Activated CD4-positive, CD25-positive, alpha-beta regulatory T cell (primary cell): ENCODE results near the gene LAMB2.
A peak's percentile ranks its signal among the peaks of the same experiment; 100 is the strongest.

Experiments
- DNase-seq, 4 experiments: peaks; one replicate each; lab custom pipeline; 2025; lab: John Stamatoyannopoulos, UW

LAMB2 gene

DNA sequence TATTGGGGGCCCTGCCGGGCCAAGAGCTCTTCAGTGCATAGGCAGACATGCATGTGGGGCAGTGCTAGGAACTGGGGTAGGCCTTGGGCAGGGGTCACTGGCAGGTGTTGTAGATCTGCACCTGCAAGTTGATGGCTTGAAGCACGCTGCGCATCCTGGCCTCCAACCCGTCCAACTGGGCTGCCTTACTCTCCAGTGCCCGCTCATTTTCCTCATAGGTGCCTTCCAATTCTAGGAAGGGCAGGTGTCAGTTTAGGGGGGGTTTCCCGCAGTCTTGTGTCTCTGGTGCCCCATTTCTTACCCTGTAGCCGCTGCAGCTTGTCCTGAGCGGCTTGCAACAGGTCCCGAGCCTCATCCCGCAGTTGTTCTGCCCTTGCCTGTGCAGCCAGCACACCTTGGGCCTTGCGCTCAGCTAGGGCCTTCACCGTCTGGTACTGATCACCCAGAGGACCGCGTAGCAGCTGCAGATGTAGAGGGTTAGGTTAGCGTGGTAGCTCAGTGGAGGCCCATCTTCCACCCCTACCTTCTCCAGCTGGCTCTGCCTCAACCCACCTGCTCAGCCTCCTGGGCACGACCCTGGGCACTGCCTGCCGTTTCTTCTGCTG is 11.6 kb downstream of the LAMB2 start:
- DNase-seq = no peak

DNA sequence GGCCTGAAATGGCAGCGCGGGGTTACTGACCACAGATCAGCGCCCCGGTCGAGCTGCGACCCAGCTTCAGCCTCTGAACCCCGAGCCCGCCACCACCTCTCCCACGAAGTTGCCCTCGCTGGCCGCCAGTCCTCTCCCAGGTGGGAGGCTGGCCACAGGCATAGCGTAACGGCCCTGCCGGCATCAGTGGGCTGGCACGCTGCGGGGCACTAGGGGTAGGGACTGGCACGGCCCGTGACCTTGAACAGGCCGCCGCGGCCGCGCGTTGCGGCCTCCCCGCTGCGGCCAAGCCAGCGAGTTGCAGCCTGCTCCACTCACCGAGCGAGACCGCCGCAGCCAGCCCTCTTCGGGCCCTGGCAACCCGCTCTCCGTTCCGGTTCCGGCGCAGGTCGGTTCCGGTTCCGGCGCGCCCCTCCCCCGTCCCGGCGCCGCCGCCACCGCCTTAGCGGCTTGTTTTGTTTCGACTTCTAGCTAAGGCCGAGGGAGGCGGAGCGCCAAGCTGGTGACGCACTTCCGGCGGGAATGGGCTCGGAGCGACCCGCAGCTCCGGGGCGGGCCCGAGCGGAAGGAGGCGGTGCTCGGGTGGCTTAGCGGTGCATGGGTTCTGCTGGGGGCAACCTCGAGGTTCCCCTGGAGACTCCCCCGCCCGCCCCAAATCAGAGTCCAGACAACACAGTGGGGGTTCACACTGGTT is 12.3 kb downstream of the LAMB2 start, which contains the start of gene USP19:
TSS of gene USP19 (minus strand) at position 386 of the 694 bp plus-strand sequence. CDS start 1,678 bp downstream, outside the sequence.
- DNase-seq = peak; percentile 83 to 91 (median 87)

DNA sequence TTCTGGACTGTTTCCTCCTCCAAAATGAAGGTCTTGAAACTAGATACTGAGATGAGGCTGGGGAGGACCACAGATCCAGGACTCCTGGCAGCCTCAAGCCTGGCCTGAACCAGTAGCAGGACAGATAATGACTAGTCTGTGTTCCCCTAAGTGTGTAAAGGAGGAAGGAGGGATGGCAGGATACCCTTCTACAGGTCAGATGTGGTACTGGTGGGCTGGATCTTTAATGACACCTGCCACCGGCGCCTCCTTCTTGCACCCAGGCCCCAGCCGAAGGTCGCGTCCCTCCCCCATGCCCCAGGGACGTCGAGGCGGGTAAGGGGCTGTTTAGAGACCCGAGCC is 12.8 kb downstream of the LAMB2 start:
- no peak for DNase-seq

DNA sequence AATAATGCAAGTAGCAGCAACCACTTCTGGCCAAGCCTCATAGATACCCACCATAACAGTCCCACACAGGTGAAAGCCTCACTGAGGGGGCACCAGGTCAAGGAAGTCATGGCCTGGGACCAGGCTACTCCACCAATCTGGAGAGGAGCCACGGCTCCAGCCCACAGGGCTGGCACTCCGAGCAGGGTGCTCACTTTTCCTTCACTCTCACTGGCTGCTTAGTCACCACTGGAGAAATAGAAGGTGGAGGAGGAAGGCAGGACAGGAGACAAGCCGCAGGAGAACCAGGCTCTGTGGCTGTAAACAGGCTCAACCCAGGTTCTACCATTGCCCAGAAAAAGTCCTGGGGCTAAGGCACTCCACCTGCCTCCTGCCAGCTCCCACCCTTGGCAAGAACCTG is 13.4 kb downstream of the LAMB2 start:
- DNase-seq = no peak

DNA sequence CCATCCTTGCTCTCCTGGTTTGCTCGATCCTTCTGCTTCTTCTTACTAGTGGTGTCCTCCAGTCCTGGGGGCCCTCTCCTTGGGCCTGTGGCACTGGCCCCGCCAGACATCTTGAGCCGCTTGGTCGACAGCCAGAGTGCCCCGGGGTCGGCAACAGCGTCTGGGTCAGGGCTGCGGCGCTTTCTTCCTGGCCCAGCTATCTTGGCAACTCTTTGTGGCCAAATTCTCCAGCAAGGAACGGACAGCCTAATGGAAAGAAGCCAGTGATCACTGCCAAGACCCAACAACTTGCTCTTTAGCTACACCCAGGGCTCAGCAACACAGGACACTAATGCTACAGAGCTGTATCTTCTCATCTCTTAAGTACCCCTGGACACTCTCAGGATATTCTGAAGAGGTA is 13.8 kb downstream of the LAMB2 start:
- DNase-seq = no peak

DNA sequence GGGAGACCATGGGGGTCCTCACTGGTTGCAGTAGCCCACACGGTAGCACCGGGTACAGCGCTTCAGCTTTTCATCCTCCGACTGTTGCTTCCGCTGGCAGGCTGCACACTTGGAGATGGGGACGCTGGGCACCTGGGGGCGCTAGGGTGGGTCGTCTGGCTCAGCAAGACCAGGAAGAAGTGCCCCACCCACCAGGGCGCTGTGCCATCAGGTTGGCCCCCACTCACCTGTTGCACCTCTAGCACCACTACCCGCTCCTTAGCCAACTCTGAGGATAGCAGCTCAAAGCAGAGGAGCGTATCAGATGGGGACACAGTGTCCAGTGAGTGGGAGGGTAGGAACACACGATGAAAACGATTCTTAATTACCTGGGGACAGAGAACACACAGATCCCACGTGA is 20.6 kb downstream of the LAMB2 start:
- DNase-seq = no peak

DNA sequence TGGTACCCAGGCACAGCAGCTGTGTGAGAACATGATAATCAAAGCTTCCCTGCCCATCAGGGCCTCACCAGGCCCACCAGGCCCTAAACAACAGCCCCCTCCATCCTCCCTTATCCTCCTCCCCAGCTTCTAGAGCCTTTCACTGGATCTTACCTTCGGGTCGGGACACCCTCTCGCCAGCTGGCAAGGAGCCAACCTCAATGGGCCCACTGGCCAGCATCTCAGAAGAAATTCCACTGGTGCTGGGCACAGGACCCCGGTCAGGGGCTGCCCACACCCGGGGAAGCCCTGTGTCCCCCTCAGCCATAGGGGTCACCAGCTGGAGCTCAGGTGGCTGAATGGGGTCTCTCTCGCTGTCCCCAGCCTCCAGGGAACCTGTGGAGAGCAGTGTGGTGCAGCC is 21.5 kb downstream of the LAMB2 start:
- no peak for DNase-seq

DNA sequence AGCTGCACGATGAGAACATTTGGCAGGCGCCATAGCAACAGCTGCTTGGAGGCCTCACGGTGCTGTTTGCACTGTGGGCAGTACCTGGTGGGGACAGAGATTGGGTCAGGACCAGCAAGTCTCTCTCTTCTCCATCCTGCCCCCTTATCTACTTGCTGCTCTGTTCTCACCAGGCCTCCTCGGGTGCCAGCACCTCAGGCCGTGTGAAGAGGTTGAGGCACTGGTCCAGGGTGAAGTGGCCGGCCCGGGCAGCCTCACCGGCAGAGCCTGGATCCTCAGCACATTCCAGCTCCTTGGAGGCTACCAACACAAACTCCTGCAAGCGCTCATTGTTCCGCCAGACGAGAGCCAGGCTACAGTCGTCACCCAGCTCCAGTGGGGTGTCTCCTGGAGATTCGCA is 22.1 kb downstream of the LAMB2 start:
- DNase-seq = no peak

DNA sequence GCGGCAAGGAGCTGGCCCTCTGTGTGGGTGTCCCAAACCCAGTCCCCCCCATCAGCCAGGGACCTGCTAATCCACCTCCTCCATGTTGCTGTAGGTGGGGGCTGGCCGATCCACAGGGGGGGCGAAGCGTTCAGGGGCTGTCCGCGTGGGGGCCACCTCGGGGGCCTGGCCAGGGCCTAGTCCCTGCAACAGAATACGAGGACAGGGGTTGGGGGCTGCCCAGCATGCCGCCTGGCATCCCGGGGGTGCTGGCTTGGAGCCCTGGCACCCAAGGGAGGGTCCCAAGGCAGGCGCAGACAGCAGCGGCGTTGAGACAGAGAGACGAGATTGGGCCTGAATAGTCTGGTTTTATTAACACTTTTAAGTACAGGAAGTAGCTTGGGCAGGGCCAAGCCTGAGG is 24.5 kb downstream of the LAMB2 start:
- DNase-seq = no peak

DNA sequence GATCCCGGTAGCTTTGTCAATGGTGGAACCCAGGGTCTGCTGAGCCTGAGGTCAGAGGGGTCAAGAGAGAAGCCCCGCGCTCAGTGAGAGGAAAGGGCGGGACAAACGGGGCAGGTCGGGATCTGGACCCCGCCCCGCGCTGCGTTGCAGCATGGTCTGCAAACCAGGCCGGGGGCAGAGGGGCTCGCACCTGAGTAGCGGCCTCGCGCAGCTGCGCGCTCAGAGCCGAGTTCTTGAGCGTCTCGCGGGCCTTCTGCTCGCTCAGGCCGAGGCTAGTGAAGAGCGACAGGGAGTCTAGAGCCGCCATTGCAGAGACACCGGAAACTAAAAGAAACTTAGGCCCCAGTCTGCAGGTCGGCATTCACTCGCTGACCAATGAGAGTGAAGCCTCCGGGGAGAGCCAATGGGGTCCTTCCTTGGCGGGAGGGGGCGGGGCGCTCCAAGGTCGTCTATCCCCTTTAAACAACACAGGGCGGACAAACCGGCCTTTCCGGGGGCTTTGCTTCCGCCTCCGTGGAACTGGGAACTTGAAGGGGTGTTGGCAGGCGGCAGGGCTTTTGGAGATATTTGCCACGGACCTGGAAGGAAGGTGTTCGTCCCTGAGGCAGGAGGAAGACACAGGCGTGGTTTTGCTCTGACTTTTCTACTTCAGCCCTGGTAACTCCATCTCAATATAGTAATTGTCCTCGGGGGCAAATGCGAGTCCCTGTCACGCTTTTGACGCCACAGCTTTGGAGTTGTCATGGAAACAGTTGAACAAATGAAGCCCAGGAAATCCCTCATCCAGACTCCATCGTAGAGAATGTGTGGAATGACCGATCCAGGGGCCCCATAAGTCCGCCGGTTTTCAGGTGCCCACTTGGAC is 28.2 kb downstream of the LAMB2 start, which contains the start of gene QARS1:
TSS of gene QARS1 (minus strand) at position 331 of the 865 bp plus-strand sequence. CDS start at position 307, 24 bp downstream.
- DNase-seq = peak; percentile 71 to 81 (median 74)

DNA sequence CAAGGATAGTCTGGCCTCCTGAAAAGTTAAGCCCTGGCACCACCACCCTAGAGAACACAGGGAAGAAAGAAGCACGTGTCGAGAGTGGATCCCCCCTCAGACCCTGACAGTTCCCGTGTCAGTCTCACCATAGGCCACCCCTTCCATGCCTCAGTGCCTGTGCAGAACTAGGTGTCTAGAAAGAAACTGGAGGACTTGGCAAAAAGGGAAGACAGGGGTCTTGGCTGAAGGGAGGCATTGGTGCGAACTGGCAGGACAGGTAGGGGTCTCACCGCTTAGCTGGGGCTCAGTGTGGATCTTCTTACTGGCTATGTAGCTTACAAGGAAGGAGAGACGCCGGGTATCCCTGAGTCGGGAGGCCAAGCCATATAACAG is 28.8 kb downstream of the LAMB2 start:
- no peak for DNase-seq

DNA sequence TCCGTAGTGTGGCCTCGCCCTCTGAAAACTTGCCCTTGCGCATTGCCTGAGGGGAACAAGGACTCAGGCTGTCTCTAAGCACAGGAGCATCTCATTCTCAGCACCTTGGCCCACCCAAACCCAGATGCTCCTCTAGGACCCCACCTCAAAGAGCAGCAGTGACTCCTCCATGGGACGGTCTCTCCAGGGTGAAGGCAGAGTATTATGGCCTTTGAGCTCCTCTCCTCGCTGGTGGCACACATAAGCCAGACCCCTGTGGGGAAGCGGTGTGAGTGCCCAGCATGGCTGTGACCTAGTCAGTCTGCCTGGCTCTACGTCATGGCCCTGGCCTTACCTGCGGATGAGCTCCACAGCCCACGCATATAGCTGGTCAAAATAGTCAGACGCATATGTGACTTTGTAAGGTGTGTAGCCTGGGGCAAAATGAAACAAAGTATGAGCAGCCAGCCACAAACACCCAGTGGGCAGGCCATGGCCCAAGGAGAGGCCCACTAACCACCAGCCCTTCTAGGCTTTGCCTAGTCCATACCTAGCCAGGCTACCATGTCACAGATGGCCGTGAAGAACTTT is 32.7 kb downstream of the LAMB2 start:
- no peak for DNase-seq

DNA sequence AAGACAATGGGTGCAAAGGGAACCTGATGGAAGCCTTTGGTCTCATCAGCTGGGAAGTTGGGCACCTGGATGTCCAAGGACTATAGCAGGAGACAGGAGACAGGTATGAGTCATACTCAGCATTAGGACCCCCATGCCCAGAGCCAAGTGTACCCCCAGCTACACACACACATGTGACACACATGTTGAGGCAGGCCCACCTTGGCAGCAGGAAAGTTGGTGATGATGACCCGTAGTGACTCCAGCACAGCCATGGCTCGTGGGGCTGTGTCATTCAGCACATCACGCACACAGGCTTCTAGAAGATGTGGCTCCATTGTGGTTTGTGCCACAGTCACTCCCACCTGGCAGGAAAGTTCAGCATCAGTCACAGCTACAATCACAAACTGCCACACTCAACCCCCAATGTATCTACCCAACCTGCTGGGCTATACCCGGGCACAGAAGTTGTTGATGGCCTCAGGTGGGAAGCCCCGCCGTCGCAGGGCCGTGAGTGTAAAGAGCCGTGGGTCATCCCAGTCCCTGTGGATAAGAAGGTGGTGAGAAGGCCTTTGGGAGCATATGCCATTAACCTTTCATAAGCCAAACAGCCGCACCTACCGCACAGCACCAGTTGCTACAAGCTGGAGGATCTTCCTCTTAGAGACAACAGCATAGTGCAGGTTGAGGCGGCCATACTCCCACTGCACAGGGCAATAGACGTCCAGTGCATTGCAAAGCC is 33.8 kb downstream of the LAMB2 start:
- no peak for DNase-seq

DNA sequence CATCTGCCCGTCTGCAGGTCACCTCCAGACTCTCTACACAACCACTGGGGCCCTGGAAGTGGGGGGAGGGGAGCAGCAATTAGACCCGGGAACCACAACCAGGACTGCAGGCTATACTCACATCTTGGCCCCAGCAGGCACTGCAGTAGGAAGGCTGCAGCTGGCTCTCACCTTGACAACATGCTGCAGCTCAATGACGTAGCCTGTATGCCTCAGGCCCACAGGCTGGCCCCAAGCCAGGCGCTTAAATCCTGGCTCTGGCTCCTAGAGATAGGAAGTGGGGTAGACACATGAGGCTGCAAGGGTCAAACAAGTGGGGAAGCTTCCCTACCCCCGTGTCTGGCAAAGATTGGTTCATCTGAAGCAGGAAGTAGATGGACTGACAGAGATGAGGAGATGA is 34.4 kb downstream of the LAMB2 start:
- no peak for DNase-seq

DNA sequence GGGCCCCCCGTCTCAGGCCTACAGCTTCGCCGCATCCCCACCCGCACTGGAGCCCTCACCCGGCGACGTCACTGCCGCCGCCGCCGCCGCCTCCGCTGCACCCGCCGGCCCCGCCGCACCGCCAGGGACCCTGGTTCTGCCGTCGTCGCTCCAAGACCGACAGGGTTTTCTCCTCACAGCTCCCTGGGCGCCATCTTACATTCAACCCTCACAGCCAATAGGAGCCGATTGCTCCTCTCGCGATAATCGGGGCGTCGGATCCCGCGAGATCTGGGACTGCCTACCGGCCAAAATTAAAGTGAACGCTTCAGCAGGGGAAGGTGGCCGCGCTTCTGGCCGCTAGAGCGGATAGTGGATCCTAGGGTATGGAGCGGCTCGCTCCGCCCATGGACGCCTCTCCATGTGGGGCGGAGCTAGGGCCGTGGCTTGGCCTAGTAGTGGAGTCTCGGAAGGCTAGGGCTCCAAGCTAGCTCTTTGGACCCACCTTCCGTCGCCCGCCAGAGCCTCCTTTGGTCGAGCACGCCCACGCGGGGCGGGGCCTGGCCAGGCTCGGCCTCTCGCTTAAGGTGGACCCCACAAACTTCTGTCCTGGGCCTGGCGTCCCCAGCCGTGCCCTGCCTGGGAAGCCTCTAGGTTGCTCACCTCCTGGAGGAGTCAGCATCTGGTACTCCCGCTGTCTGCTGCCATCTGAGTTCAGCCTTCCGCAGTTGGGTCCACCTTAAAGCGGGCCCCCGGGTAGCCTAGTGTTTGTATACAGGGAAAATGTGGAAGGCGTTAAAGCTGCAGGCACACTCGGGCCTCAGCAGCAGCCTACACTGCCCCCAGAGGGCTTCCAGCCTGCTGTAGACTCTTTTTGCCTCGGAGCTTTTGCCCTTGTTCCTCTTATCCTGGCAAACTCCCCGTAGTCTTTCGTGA is 38.7 kb downstream of the LAMB2 start, which contains the start of gene QRICH1:
TSS of gene QRICH1 (minus strand) at position 219 of the 915 bp plus-strand sequence. CDS start 17,054 bp downstream, outside the sequence.
- DNase-seq = peak; percentile 87 to 93 (median 90)

DNA sequence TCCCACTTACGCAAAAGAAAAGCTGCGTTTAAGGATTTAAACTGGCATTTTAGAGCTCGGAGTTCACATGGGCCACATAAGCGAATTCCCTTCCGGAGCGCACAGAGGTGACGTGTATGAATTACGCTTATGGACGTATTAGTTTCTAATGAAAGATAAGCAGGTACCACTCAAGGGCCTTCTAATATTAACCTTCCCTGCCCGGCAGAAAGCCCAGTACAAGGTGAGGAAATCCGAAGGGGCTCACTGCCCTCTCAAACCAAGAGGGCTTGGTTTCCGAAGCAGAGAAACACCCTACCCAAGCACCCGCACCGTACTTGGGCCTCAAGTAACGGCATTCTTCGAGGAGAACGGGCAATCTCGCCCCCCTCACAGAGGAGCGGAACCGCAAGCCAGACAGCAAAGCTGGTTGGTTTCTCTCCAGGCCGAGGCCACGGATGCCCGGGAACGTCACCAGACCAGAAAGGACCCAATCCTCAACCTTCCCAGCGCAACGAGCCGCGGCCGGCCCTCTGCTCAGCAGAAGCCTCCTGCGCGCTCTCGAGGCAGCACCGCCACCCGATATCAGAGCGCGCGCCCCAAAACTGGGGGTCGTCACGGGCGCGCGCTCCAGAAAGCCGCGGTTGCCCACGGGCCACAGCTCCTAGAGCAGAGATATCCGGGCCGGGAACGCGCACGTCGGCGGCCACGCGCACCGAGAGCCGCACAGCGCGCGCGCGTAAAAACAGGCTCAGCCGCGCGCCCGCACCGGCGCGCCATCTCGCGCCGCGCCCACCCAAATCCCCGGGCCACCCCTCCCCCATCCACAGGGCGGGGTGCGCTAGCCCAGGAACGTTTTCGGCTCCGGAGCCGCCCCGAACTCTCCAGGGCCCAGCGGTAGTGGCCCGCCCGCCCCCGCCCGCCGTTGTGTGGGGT is 39.7 kb downstream of the LAMB2 start:
- peak; percentile 68 to 74 (median 72) for DNase-seq

DNA sequence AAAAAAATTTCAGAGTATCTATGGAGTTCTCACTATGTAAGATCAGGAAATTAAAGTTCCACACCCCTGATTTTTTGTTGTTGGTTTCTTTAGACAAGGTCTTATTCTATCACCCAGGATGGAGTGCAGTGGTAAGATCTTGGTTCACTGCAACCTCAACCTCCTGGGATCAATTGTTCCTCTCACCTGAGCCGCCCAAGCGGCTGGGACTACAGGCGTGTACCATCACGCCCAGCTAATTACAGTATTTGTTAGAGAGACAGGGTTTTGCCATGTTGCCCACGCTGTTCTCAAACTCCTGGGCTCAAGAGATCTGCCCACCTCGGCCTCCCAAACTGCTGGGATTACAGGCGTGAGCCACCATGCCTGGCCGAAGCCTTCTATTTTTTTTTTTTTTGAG is 51.4 kb downstream of the LAMB2 start:
- no peak for DNase-seq

DNA sequence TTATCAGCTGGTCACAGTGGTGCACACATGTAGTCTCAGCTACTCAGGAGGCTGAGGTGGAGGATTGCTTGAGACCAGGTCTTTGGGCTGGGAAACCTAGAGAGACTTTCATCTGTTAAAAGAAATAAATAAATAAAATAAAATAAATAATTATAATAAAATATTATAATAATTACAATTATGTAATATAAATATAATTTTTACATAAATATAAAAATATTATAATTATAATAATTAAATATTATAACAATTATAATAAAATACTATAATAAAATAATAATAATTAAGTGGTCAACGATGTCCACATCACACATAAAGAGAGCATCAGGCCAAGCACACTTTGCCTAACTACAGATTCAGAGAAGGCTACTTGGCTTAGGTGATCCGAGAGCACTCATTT is 53.6 kb downstream of the LAMB2 start:
- no peak for DNase-seq

DNA sequence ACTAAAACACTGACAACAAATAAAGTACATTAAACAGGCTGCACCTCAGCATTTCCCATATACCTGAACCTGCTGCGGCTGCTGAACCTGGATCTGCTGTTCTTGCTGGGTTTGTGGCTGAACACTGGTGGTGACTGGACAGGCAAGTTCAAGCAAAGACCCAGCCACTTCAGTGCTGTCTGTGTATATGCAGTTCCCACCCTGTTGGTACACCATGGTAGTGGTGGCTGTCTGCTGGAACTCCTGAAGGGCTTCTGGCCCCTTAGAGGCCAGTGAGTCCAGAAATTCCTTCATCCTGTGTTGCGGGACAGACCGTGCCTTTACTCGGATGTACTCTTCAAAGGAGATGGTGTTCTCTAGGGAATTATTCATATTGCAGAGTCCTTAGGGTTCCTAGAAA is 56.2 kb downstream of the LAMB2 start:
- DNase-seq = no peak

DNA sequence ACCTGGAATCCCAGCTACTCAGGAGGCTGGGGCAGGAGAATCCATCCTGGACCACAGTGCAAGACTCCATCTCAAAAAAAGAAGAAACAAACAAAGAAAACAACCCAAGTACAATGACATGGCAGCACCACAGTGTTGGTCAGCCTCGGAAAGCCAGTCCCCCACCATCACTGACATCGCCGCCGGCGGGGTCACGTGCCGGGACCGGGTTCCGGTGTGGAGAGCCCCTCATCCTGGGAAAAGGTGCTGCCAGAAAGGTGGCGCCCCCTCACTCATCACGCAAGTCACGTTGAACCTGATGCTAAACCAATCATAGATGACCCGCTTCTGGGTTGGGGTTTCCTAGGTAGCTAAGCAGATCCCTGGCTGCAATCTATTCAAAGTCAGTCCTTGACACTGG is 56.7 kb downstream of the LAMB2 start:
- DNase-seq = no peak
